Renal cortex interstitium (tissue), 15 donors: Measurements from ENCODE around the gene DIPK2B. TPM values are rescaled to one million over a fixed set of nuclear protein-coding genes. Genes with fewer than 3 reads are reported as not detected.

Source experiments
- DNase-seq, 11 donors: peaks; one replicate each; pipeline ENCODE4 v3.0.0-alpha.2; 2013; ENCODE audit warnings: low read depth in 9 of 11, low spot score in 4 of 11; ENCODE audit errors: extremely low read depth in 1 of 11
- long read RNA-seq, 16 experiments: transcript quantifications; one replicate each; lab custom pipeline, GENCODE V29; 2026
- polyA plus RNA-seq, 3 donors: library from polyadenylated mRNA; unstranded; fragments of 120-200 nt; gene quantifications; one replicate each; pipeline ENCODE4 v1.2.1, GENCODE V29; 2013; ENCODE audit not compliant: insufficient read length in 3 of 3

The DIPK2B gene
- polyA plus RNA-seq: 10 to 100 TPM in 1 of 3 donors, 1 to 10 TPM in 2; 8.3 to 10.7 (median 8.4) TPM
- long read RNA-seq, donor 1, full-length matches to known transcripts: 2 of 2 reads
- long read RNA-seq, donor 1, partial matches to known transcripts: 0 of 2 reads
- long read RNA-seq, donor 1, other reads (novel, unspliced or antisense): 0 of 2 reads
- long read RNA-seq, donor 2, full-length matches to known transcripts: 3 of 3 reads
- long read RNA-seq, donor 2, partial matches to known transcripts: 0 of 3 reads
- long read RNA-seq, donor 2, other reads (novel, unspliced or antisense): 0 of 3 reads
- long read RNA-seq, donor 3, full-length matches to known transcripts: 5 of 5 reads
- long read RNA-seq, donor 3, partial matches to known transcripts: 0 of 5 reads
- long read RNA-seq, donor 3, other reads (novel, unspliced or antisense): 0 of 5 reads
- long read RNA-seq, donor 4, partial matches to known transcripts: 0 of 1 reads
- long read RNA-seq, donor 4, other reads (novel, unspliced or antisense): 0 of 1 reads
- long read RNA-seq, donor 5, full-length matches to known transcripts: 3 of 12 reads
- long read RNA-seq, donor 5, partial matches to known transcripts: 9 of 12 reads
- long read RNA-seq, donor 5, other reads (novel, unspliced or antisense): 0 of 12 reads
- long read RNA-seq, donor 6, full-length matches to known transcripts: 8 of 8 reads
- long read RNA-seq, donor 6, partial matches to known transcripts: 0 of 8 reads
- long read RNA-seq, donor 6, other reads (novel, unspliced or antisense): 0 of 8 reads
- long read RNA-seq, donor 7, full-length matches to known transcripts: 3 of 3 reads
- long read RNA-seq, donor 7, partial matches to known transcripts: 0 of 3 reads
- long read RNA-seq, donor 7, other reads (novel, unspliced or antisense): 0 of 3 reads
- long read RNA-seq, donor 8, full-length matches to known transcripts: 4 of 4 reads
- long read RNA-seq, donor 8, partial matches to known transcripts: 0 of 4 reads
- long read RNA-seq, donor 8, other reads (novel, unspliced or antisense): 0 of 4 reads
- long read RNA-seq, donor 9, transcript CXorf36-201 (3 exons, 2,513 nt): major isoform, 7 of 7 reads
- long read RNA-seq, donor 9, partial matches to known transcripts: 0 of 7 reads
- long read RNA-seq, donor 9, other reads (novel, unspliced or antisense): 0 of 7 reads
- long read RNA-seq, donor 10, partial matches to known transcripts: 0 of 3 reads
- long read RNA-seq, donor 10, other reads (novel, unspliced or antisense): 0 of 3 reads
- long read RNA-seq, donor 11, full-length matches to known transcripts: 1 of 1 reads
- long read RNA-seq, donor 11, partial matches to known transcripts: 0 of 1 reads
- long read RNA-seq, donor 11, other reads (novel, unspliced or antisense): 0 of 1 reads
- long read RNA-seq, donor 12, partial matches to known transcripts: 0 of 2 reads
- long read RNA-seq, donor 12, other reads (novel, unspliced or antisense): 0 of 2 reads
- long read RNA-seq, donor 13, full-length matches to known transcripts: 5 of 5 reads
- long read RNA-seq, donor 13, partial matches to known transcripts: 0 of 5 reads
- long read RNA-seq, donor 13, other reads (novel, unspliced or antisense): 0 of 5 reads
- long read RNA-seq, donor 14, partial matches to known transcripts: 0 of 1 reads
- long read RNA-seq, donor 14, other reads (novel, unspliced or antisense): 0 of 1 reads
- long read RNA-seq, donor 15, full-length matches to known transcripts: 1 of 1 reads
- long read RNA-seq, donor 15, partial matches to known transcripts: 0 of 1 reads
- long read RNA-seq, donor 15, other reads (novel, unspliced or antisense): 0 of 1 reads
- long read RNA-seq, donor 16, full-length matches to known transcripts: 7 of 7 reads
- long read RNA-seq, donor 16, partial matches to known transcripts: 0 of 7 reads
- long read RNA-seq, donor 16, other reads (novel, unspliced or antisense): 0 of 7 reads

- peak in 1 of 11 donors; percentile 2 for DNase-seq
These were observed at the start of gene DIPK2B for GRCh38 chrX:45200741-45201234. Gene DIPK2B, minus strand, starts transcription at chrX:45200876. Its CDS starts 50 bp downstream, at chrX:45200826.

- no peak for DNase-seq
These were observed 39.6 kb upstream of the DIPK2B start for GRCh38 chrX:45240301-45240700.

GRCh38 chrX:45238489-45238888 lies 37.8 kb upstream of the DIPK2B start:
- no peak for DNase-seq

- no peak for DNase-seq
These were observed 32.9 kb upstream of the DIPK2B start for GRCh38 chrX:45233531-45233930.

- DNase-seq: no peak
These were observed 31.5 kb upstream of the DIPK2B start for GRCh38 chrX:45232139-45232538.

GRCh38 chrX:45230410-45230809 lies 29.7 kb upstream of the DIPK2B start:
- DNase-seq: no peak

- DNase-seq: no peak
These were observed 28.7 kb upstream of the DIPK2B start for GRCh38 chrX:45229348-45229747.

GRCh38 chrX:45228126-45228525 lies 27.4 kb upstream of the DIPK2B start:
- no peak for DNase-seq

GRCh38 chrX:45208121-45208856 lies 7.6 kb upstream of the DIPK2B start:
- no peak for DNase-seq

- no peak for DNase-seq
These were observed 1.5 kb upstream of the DIPK2B start for GRCh38 chrX:45202171-45202570.

GRCh38 chrX:45198706-45199105 lies 2.0 kb downstream of the DIPK2B start:
- DNase-seq: no peak

GRCh38 chrX:45198301-45198700 lies 2.4 kb downstream of the DIPK2B start:
- no peak for DNase-seq

GRCh38 chrX:45196701-45197100 lies 4.0 kb downstream of the DIPK2B start:
- no peak for DNase-seq

- DNase-seq: no peak
These were observed 8.8 kb downstream of the DIPK2B start for GRCh38 chrX:45191820-45192409.

- no peak for DNase-seq
These were observed 9.3 kb downstream of the DIPK2B start for GRCh38 chrX:45191383-45191782.

- DNase-seq: no peak
These were observed 12.9 kb downstream of the DIPK2B start for GRCh38 chrX:45187731-45188130.

GRCh38 chrX:45186643-45187026 lies 14.0 kb downstream of the DIPK2B start:
- no peak for DNase-seq
